Cerebellar nuclear complex (tissue), 1 donor: ENCODE measurements around the gene PPP1R26.
"Not testable (repeated sequence)": the region's sequence is repeated elsewhere in the genome, so short reads cannot be mapped to it uniquely, and the experiment has no call there.

ENCODE experiments used
- DNase-seq, 2 experiments: peaks; one replicate each; lab custom pipeline; 2025; lab: John Stamatoyannopoulos, UW

The PPP1R26 gene

DNA sequence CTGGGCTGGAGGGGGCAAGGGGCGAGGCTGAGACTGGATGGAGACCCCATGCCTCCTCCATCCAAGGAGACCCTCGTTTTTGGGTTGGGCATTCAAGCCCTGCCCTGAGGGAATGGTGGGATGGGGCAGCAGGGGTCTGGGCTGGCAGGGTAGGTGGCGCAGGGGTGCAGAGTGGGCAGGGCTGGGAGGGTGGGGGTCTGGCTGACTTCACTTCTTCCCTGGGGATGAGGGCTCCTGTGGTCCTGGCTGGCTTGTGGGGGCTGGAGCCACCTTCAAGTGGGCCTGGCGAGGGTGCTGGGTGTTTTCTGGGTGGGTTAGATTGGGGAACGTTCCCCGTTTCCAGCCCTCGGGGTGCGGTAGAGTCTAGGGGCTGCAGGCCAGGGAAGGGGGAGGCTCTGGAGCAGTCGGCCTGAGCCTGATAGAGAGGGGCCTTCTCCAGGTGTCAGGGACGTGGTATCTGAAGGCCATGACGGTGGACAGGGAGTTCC is 42.1 kb downstream of the PPP1R26 start:
- no peak for DNase-seq

DNA sequence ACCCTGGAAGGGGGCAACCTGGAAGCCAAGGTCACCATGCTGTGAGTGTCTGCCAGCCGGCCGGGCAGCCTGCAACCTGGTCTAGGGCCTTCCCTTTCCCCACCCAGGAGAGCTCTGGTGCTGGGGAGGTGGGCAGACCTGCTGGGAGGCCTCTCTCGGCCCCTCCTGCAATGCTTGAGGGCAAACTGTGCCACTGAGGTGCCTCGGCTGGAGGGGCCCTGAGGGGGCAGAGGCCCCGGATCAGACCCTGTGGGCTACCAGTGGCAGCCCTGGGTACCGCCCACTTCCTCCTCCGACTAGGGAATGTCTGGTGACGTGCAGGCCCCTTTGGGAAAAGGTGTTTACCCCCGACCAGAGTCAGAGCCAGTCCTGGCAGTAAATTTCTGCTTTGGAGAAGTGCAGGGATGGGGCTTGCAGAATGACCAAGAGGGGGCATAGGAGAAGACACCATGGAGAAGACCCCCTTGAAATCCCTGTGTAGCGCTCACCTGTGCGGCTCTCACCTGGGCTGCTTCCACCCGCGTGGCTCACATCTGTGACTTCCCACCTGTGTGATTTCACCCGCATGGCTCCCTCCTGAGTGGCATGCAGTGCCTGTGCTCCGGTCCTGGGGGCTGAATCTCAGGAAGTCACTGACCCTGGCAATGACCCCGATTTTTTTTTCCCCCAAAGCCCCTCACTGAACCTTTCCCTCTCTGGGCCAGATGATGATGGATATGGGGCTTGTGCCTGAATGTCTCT is 42.7 kb downstream of the PPP1R26 start:
- no peak for DNase-seq

DNA sequence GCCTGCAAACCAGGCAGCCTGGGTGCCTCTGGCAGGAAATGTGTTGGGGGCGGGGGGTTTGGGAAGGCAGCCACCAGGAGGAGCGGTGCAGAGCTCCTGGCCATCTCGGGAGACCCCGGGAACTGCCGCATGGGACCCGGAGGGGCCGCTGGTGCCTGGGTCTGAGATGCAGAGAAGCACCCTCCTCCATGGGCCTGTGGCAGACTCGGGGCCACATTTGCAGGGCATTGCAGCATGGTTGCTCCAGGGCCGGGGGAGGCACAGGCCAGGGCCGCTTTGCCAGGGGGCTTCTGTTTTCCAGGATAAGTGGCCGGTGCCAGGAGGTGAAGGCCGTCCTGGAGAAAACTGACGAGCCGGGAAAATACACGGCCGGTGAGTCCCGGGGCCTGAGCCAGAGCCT is 43.3 kb downstream of the PPP1R26 start:
- no peak for DNase-seq

DNA sequence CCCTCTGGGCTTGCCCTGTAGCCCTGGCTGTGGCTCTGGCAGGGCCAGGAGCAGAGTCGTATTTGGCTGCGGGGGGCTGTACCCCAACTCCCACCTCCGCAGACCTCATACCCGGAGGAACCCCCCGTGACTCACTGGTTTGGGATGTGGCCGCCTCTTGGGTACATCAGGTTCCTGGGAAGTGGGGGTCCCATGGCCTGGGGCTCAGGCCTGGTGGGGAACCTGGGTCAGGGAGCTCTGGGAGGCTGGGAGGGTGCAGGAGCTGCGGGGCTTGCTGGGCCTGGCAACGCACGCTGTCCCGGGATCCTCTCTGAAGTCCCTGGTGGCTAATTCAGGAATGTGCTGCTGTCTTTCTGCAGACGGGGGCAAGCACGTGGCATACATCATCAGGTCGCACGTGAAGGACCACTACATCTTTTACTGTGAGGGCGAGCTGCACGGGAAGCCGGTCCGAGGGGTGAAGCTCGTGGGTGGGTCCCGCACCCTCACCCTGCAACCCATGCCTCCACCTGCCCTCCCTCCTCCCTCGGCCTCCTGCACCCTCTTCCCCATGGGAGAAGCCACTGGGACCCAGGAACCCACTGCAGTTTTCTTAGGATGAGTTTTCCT is 44.0 kb downstream of the PPP1R26 start:
- no peak for DNase-seq

DNA sequence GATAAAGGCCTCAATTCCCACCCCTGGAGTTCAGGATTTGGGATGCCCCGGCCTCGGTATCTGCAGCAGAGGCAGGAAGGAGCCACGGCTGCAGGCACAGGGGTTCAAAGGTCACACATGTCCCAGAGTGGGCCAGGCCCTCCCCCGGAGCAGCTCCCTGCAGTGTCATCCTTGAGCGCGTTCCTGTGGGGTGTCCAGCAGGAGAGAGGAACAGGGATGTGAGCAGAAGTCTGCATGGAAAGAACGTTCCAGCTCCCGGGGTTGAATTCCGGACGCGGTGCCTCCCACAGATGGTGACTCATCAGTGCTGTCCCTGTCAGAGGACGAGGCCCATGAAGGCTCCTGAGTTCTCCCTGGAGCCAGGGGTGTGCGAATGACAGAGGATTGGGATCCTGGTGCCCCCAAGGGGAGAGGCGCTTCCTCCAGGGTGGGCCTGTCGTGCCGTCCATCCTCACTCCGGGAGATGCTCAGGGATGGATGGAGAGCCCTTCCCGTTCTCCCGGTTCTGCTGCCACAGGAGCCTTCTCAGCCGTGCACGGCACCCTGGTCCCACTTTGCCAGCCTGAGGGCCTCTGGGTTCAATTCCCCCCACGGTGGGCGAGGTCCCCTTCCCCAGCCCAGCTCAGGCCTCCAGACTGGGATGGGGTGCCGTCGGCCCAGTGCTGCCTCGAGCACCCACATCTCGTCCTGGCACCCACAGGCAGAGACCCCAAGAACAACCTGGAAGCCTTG is 44.7 kb downstream of the PPP1R26 start:
- DNase-seq, result no peak

DNA sequence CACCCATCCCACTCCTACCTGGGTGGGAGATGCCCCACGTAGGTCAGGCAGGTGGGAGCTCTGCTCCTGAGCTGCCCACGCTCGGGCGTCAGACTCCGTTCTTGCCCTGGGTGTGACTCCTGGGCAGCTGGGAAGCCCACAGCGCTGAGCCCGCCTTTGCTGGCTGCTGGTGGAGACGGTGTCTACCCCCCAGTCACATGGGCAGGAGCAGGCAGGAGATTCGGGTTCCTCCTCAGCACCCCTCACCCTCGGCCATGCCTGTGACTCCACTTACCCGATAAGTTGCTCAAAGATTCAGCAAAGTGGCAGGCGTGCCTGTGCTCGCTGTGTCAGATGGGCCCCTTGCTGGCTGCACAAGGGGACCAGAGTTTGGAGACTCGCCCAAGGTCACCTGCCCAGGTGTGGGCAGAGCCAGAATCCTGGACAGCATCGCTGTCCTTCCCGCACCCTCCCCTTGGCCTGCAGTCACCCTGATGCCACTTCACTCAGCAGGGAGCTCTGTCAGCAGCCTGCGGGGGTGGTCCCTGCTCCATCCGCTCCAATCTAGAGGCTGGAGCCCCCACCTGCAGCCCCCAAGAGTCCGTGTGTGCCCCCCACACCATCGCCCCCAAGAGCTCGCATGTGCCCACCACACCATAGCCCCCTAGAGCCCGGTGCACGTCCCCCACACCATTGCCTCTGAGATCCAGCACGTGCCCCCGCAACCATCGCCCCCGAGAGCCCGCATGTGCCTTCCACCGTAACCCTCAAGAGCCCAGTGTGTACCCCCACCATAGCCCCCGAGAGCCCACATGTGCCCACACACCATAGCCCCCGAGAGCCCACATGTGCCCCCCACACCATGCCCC is 45.9 kb downstream of the PPP1R26 start:
- DNase-seq, result no peak

DNA sequence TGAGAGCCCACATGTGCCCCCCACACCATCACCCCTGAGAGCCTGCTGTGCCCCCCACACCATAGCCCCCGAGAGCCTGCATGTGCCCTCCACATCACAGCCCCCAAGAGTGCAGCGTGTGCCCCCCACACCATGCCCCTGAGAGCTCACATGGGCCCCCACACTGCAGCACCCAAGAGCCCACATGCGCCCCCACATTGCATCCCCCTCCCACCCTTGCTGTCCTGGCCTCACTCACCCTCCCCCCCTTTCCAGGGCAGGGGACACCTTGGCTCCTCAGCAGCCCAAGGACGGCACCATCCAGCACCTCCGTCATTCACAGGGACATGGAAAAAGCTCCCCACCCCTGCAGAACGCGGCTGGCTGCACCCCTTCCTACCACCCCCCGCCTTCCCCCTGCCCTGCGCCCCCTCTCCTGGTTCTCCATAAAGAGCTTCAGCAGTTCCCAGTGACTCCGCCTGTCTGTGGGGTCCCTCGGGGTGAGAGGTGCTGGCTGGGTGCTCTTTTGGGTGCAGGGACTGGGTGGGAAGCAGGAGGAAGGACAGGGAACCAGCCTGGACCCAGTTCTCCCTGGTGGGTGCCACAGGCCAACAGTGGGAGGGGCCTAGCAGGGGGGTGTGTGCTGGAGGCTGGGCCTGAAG is 46.6 kb downstream of the PPP1R26 start:
- no peak for DNase-seq

DNA sequence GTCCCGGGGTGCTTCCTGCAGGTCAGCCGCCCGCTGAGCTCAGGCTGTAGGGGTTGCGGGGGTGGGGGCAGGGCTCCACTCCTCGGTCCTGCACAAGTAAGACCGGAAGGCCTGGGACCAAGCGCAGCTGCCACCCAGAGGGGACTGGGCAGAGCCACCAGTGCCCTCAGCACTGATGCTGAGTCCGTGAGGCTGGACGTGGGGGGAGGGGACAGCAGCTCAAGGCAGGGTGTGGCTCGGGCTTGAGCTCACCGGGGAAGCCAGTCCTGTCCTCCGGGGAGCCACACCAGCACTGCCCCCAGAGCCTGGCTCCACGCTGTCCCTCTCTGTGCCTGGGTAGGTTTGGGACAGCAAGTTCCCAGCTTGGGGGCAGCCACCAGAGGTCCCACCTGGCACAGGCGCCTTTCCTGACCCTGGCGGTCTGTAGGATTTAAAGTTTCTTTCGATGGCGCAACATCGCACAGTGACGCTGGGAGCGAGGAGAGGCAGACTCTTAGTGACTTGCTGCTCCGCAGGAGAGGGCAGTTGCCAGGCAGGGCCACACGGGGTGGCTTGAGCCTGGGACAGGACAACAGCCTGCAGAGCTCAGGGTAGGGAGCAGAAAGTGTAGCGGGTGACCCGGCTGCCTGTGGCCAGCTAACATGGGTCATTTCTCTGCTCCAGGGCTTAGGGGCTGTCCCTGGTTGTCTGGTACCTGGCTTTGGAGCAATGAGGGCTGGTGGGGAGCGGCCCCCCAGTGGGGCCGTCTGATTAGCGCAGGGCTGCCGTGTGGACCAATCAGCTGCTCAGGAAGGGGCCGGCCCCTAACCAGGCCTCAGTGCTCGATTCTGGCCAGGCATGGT is 47.4 kb downstream of the PPP1R26 start:
- DNase-seq, result no peak

DNA sequence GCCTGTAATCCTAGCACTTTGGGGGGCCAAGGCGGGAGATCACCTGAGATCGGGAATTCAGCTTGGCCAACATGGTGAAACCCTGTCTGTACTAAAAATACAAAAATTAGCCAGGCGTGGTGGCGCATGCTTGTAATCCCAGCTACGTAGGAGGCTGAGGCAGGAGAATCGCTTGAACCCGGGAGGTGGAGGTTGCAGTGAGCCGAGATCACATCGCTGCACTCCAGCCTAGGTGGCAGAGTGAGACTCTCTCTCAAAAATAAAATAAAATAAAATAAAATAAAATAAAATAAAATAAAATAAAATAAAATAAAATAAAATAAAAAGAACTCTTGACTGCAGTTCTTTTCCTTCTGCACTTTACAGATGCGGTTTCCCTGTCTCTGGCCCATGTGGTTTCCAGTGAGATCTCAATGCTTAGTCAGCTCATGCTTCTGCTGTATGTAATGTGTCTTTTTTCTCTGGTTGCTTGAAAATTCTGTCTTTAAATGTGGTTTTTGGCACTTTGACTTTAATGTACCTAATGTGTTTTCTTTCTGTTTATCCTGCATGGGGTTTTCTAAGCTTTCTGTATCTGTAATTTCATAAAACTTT is 49.4 kb downstream of the PPP1R26 start:
- not testable (repeated sequence) for DNase-seq

DNA sequence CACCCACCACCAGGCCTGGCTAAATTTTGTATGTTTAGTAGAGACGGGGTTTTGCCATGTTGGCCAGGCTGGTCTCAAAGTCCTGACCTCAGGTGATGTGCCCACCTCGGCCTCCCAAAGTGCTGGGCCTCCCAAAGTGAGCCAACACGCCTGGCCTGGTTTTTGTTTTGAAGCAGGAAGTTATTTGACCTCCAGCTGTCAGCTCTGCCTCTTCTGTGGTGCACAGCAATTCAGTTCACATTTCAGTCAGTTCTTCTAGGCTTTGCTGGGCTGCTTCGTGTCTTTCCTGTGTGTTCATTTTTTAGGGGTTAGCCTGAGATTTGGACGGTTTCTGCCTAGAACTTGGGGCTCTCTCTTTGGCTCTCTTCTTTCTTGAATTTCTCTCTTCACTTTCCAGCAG is 50.6 kb downstream of the PPP1R26 start:
- DNase-seq, result no peak

DNA sequence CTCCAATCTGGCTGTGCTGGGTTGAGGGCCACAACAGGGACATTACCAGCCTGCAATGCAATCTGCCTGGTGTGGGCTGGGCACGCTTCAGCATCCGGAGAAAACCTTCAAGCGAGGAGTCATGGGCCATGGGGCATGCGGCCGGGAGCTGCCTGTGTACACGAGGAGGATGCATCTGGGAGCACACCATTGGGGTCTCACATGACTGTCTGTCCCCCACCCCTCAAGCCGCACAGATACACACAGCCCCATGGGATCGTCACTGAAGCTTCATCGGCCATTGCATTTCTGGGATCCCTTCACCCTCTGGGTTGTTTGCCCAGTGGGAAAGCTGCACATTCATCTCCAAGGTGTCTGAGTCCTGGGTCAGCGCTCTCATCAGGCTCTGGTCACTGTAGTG is 51.5 kb downstream of the PPP1R26 start:
- no peak for DNase-seq

DNA sequence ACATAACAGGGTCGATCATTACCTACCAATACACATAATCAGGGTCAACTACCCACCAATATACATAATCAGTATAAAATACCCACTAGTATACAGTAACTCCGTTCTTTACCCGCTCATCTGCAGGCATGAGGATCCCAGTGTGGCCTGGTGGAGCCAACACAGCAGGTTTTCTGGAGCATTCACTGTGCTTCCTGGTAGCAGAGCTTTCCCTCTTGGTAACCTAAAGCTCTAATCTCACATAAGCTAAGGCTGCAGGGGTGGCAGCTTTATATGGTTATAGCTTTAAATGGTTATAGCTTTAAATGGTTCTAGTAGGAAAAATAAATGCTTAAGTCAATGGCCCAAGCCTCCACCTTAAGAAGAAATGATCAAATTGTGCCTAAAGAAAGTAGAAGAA is 53.5 kb downstream of the PPP1R26 start:
- DNase-seq, result no peak

DNA sequence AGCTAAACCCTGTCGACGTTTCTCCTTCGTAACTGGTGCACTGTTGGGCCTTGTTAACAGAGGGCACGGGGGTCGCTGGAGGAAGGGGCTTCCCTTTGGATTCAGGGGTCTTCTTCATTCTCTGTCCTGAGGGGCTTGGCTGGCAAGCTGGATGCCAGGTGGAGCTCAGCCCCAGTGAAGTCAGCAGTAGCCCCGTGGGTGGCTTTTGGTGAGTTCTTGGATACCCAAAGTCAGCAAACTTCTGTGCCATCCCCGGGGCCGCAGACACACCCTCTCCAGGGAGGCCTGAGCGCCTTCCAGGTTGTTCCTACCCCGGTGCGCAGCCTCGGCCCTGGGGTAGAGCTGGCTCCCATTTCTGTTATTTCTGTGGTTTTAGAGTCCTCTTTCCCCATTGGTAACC is 54.1 kb downstream of the PPP1R26 start:
- no peak for DNase-seq

DNA sequence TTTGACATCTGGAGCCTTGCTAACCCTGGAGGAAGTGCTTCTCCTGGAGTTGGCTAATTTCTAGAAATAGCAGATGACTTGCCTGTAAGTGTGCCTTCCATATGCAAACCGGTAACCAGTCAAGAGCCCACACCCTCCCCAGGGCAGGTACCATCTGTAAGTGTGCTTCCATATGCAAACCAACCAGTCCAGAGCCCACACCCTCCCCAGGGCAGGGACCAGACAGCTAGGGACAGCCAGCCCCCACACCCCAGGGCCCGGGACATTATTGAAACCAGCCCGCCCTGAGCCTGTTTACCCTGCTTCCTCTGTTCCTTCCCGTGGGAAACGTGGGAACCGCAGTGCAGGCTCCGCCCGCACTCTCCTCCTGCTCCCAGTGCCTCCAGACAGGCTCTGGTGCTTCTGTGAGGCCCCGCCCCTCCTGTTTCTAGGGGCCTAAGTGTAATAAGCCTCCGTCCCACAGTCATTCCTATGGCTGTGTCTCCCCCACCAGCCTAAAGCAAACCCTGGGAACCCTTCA is 54.7 kb downstream of the PPP1R26 start:
- not testable (repeated sequence) for DNase-seq

DNA sequence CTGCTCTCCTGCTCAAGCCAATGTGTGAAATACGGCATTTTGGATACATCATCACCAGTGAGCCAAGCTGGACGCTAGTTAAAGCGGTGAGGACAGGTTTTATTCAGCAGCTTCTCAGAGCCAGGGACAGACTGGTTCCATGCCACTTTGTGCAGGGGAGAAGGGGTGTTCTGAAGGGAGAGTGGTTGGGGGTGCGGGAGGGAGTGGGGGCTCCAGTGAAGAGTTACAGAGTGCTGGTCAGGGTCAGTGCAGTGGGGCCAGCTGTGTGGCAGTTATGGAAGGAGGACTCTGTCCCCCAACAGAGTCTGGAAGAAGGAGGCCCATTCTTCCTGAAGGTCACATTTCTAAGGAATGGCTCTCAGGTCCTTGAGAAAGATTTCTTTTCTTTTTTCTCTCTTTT is 55.2 kb downstream of the PPP1R26 start:
- not testable (repeated sequence) for DNase-seq

DNA sequence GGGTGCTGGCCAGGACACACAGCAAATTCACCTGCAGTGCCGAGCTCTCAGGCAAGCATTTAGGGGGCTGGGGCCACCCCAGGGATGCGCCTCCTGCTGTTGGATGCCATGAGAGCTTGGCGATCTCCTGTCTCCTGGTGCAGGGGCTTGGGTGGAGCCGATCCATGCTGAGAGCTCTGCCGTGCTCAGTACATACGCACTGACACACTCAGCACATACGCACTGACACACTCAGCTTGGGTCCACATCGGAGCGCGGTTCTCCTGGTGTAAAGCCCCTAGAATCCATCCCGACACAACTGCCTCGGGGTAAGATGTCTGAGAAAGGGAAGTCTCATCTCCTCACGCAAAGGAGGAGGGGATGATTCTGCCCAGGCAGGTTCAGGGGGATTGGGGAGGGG is 56.0 kb downstream of the PPP1R26 start:
- DNase-seq, result not testable (repeated sequence)

DNA sequence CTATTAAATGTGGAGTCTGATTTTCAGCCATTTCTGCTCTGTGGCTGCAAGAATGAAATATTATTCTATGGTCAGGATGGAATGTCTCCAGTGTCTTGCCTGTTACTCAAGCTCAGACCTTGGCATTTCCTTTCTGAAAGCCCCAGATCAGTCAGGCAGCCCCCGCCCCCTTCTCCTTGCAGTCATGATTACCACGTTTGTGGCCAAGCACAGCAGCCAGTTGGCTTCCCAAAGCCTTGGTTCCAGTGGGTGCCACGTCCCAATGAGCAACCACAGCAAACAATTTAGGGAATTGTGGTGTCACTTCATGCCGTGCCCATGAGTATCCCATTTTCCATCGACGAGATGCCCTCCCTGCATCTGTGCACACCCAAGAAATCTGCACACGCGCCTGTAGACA is 56.6 kb downstream of the PPP1R26 start:
- no peak for DNase-seq
